ENCODE data around the gene SNW1. TPM values are rescaled to one million over a fixed set of nuclear protein-coding genes. Genes with fewer than 3 reads are reported as not detected.

Gene SNW1
- polyA plus RNA-seq, 4 donors, result 74.6 to 95.4 (median 88.7) TPM

GRCh38 chr14:77674931-77675330 is 86.0 kb downstream of the SNW1 start:
- DNase-seq (ENCODE audit: low read depth in 4 of 4, low spot score in 3 of 4), result no peak

GRCh38 chr14:77673193-77673592 is 87.8 kb downstream of the SNW1 start:
- no peak for DNase-seq (ENCODE audit: low read depth in 4 of 4, low spot score in 3 of 4)

Other genes starting within 250 kb of the SNW1 start
- gene SPTLC2, start 144.5 kb downstream of the SNW1 start, polyA plus RNA-seq (ENCODE audit: insufficient read length in 4 of 4), result 10 to 100 TPM; 35.2 to 72.9 (median 69.2) TPM
- gene ALKBH1, start 53.1 kb downstream of the SNW1 start, polyA plus RNA-seq (ENCODE audit: insufficient read length in 4 of 4), result 10 to 100 TPM; 11.3 to 17.5 (median 16.5) TPM
- 100 to 1,000 TPM in 3 of 4 donors, 10 to 100 TPM in 1; 67.2 to 111 (median 104) TPM for gene SLIRP, start 53.1 kb downstream of the SNW1 start, polyA plus RNA-seq (ENCODE audit: insufficient read length in 4 of 4)
- 10 to 100 TPM in 1 of 4 donors, 1 to 10 TPM in 3; 7.6 to 12.5 (median 8.9) TPM for gene ADCK1, start 39.0 kb upstream of the SNW1 start, polyA plus RNA-seq (ENCODE audit: insufficient read length in 4 of 4)